Endothelial cell of umbilical vein (primary cell): Measurements from ENCODE around the gene PAQR4. TPM values are rescaled to one million over a fixed set of nuclear protein-coding genes. Genes with fewer than 3 reads are reported as not detected.

Source experiments
- BruUV-seq: library from RNA; stranded (reverse); fragments of 400-500 nt; replicated peaks from 2 replicates; lab custom pipeline; 2021; lab: Mats Ljungman, UMichigan
- CTCF ChIA-PET: fragments of 300-600, 350-600 bp; sonication (Branson Sonifier 250); formaldehyde crosslinking; loops from one replicate; lab custom pipeline; 2021; ENCODE audit warnings: antibody characterized with exemption, inconsistent platforms; lab: Charles Lee
- POLR2A ChIA-PET: fragments of 300-600, 350-600 bp; sonication (Branson Sonifier 250); formaldehyde crosslinking; loops from one replicate; lab custom pipeline; 2021; ENCODE audit warnings: antibody characterized with exemption, inconsistent platforms; lab: Charles Lee
- DNase-seq: peaks from one replicate; pipeline ENCODE4 v3.0.0-alpha.2; 2011; ENCODE audit warnings: low read depth, low spot score
- FAIRE-seq: peaks from 2 replicates; lab custom pipeline; 2011; peaks lifted over from hg19 to GRCh38; lab: Jason Lieb, UNC
- H2AFZ ChIP-seq: 2 replicates; pipeline ENCODE4 v1.6.0; 2012; ENCODE audit warnings: low read depth, low read length, control low read depth, inconsistent platforms
- H3K27ac ChIP-seq: 2 replicates; pipeline ENCODE4 v1.5.1; 2011; ENCODE audit warnings: low read depth, mild to moderate bottlenecking, control low read depth, low read length, moderate library complexity; ENCODE audit not compliant: insufficient read depth
- H3K27me3 ChIP-seq, 2 experiments: 2 replicates each; pipeline versions ENCODE4 v1.6.0 to v1.6.1; 2011; ENCODE audit warnings: low read length in 2 of 2, mixed read lengths in 1 of 2; ENCODE audit not compliant: control insufficient read depth in 2 of 2, insufficient read depth in 2 of 2
- H3K36me3 ChIP-seq, 2 experiments: 2 replicates in 1 of 2; 3 replicates in 1 of 2; pipeline ENCODE4 v1.5.1; 2011; ENCODE audit warnings: low read length in 2 of 2, mild to moderate bottlenecking in 1 of 2, moderate library complexity in 1 of 2; ENCODE audit not compliant: control insufficient read depth in 2 of 2, insufficient read depth in 2 of 2; ENCODE audit errors: extremely low read depth in 1 of 2
- H3K4me1 ChIP-seq: 3 replicates; pipeline ENCODE4 v1.5.1; 2011; ENCODE audit warnings: mild to moderate bottlenecking, low read length; ENCODE audit not compliant: control insufficient read depth, insufficient read depth; ENCODE audit errors: extremely low read depth
- H3K4me2 ChIP-seq: 2 replicates; pipeline ENCODE4 v1.6.1; 2011; ENCODE audit warnings: low read length, control low read depth, mixed read lengths; ENCODE audit not compliant: insufficient read depth
- H3K4me3 ChIP-seq, 3 experiments: fragments of 200-600 bp in 1 of 3; sonication (generic), shearing (Covaris generic) in 1 of 3; replicated peaks in 1 of 3; 2 replicates each; pipeline ENCODE4 v1.5.1; 2011 to 2016; ENCODE audit warnings: control low read depth in 3 of 3, low read length in 3 of 3, mild to moderate bottlenecking in 2 of 3, inconsistent platforms in 1 of 3, low read depth in 1 of 3, moderate library complexity in 1 of 3; ENCODE audit not compliant: insufficient read depth in 1 of 3
- H3K79me2 ChIP-seq: 2 replicates; pipeline ENCODE4 v1.6.0; 2012; ENCODE audit warnings: low read length, inconsistent platforms; ENCODE audit not compliant: control insufficient read depth, insufficient read depth
- H3K9ac ChIP-seq: replicated peaks from 2 replicates; pipeline ENCODE3; 2011; ENCODE audit warnings: low read length, control low read depth; ENCODE audit not compliant: insufficient read depth; ENCODE audit errors: extremely low read depth
- H3K9me1 ChIP-seq: replicated peaks from 3 replicates; pipeline ENCODE4 v1.6.0; 2011; ENCODE audit warnings: mild to moderate bottlenecking, low read length; ENCODE audit not compliant: control insufficient read depth, insufficient read depth; ENCODE audit errors: extremely low read depth
- H3K9me3 ChIP-seq: replicated peaks from 2 replicates; pipeline ENCODE4 v1.5.1; 2012; ENCODE audit warnings: low read length, inconsistent platforms; ENCODE audit not compliant: control insufficient read depth, insufficient read depth
- H4K20me1 ChIP-seq: replicated peaks from 2 replicates; pipeline ENCODE3; 2011; ENCODE audit warnings: mild to moderate bottlenecking, low read length; ENCODE audit not compliant: control insufficient read depth, insufficient read depth; ENCODE audit errors: extremely low read depth
- EZH2 ChIP-seq: IDR thresholded peaks from 2 replicates; pipeline ENCODE4 v1.6.1; 2012; ENCODE audit warnings: borderline replicate concordance, low read depth, mild to moderate bottlenecking, moderate library complexity, low read length, inconsistent platforms; ENCODE audit not compliant: severe bottlenecking
- GATA2 ChIP-seq: IDR thresholded peaks from 2 replicates; pipeline ENCODE4 v1.7.0; 2011; ENCODE audit warnings: low read depth, mild to moderate bottlenecking, moderate library complexity, mixed read lengths, low read length; ENCODE audit not compliant: insufficient read length, insufficient read depth
- POLR2A ChIP-seq: IDR thresholded peaks from 2 replicates; pipeline ENCODE4 v1.6.1; 2012; ENCODE audit warnings: low read depth, mild to moderate bottlenecking, control low read depth, low read length
- dilution Hi-C: fragments of 300-500 bp; cut with MboI; formaldehyde crosslinking; loops from one replicate; pipeline ENCODE4 v1.15.0; 2019; ENCODE audit warnings: low sequenced_read_pairs; ENCODE audit not compliant: extremely low pct_ligation_motif_present
- intact Hi-C: fragments of 100-400 bp; cut with micrococcal nuclease; formaldehyde crosslinking; loops from one replicate; pipeline ENCODE4 v1.10.0; 2022
- polyA plus RNA-seq, 4 experiments: library from polyadenylated mRNA; depleted of rRNA in 3 of 4; stranded (reverse) in 3 of 4; unstranded in 1 of 4; fragments of >200 nt; gene quantifications; 2 replicates each; pipeline versions ENCODE4 v1.2.1 to v1.2.3, GENCODE V29; 2011 to 2012; ENCODE audit warnings: missing spikeins in 1 of 4
- total RNA-seq: library from RNA; stranded (reverse); gene quantifications from 2 replicates; pipeline ENCODE4 v1.2.3, GENCODE V29; 2021

Gene PAQR4
- total and polyA plus RNA-seq, 2 donors (not counting 3 experiments of a cell fraction or from before 2014, with no cell fraction given) = 23.8 to 31.2 TPM

GRCh38 chr16:2966808-2967191 is 2.3 kb upstream of the PAQR4 start:
- peaks cover 12% of the 10 kb centered on the region for H3K79me2 ChIP-seq
- H3K36me3 ChIP-seq = no peaks in the 10 kb centered on the region
- no peak for DNase-seq
- FAIRE-seq = no peak
- no TSS peak for BruUV-seq
- no peak overlapping the region for H3K27ac ChIP-seq
- dilution Hi-C loops (no loop called here), intact Hi-C loops (no loop called here)
- peaks cover 16% of the 10 kb centered on the region for H3K4me1 ChIP-seq
- H3K27me3 ChIP-seq = peaks cover 29 to 55% of the 10 kb centered on the region in 2 experiments
- ChIA-PET POLR2A (no interaction called here), CTCF (interaction anchor here (0.7 kb wide), 1 partner anchor 92 kb away, joined by 4 read pairs; no protein-coding TSS in a partner anchor)
- H3K9me1 ChIP-seq = no peaks in the 10 kb centered on the region
- no peaks in the 10 kb centered on the region for H3K9me3 ChIP-seq
- no peak overlapping the region for H3K4me3 ChIP-seq
- H4K20me1 ChIP-seq = no peaks in the 10 kb centered on the region
- H2AFZ ChIP-seq = no peak overlapping the region
- TF ChIP-seq EZH2 = peak; percentile 98
- no peak for TF ChIP-seq POLR2A
- H3K4me2 ChIP-seq = no peak overlapping the region
- H3K9ac ChIP-seq = no peak overlapping the region

GRCh38 chr16:2967211-2967631 is 1.9 kb upstream of the PAQR4 start:
- no TSS peak for BruUV-seq

More at GRCh38 chr16:2967211-2967631, 1.9 kb upstream of the PAQR4 start:
- intact Hi-C loops (no loop called here), dilution Hi-C loops (no loop called here)
- no peak overlapping the region for H3K4me3 ChIP-seq
- no peak overlapping the region for H2AFZ ChIP-seq
- H4K20me1 ChIP-seq = no peaks in the 10 kb centered on the region
- TF ChIP-seq GATA2 (no peak), EZH2 (peak; percentile 95)
- no peak overlapping the region for H3K4me2 ChIP-seq
- no peaks in the 10 kb centered on the region for H3K9me3 ChIP-seq
- CTCF ChIA-PET = interaction anchor here (0.7 kb wide), 1 partner anchor 40 kb away, joined by 3 read pairs; no protein-coding TSS in a partner anchor
- no peak for FAIRE-seq
- H3K27ac ChIP-seq = no peak overlapping the region
- H3K27me3 ChIP-seq = peaks cover 29 to 53% of the 10 kb centered on the region in 2 experiments
- H3K4me1 ChIP-seq = peaks cover 16% of the 10 kb centered on the region
- H3K36me3 ChIP-seq = no peaks in the 10 kb centered on the region
- DNase-seq = no peak
- H3K9me1 ChIP-seq = no peaks in the 10 kb centered on the region
- peaks cover 12% of the 10 kb centered on the region for H3K79me2 ChIP-seq
- POLR2A ChIA-PET = no interaction called here
- no peak overlapping the region for H3K9ac ChIP-seq
